Measurements from ENCODE around the gene MFAP5. TPM values are rescaled to one million over a fixed set of nuclear protein-coding genes. Genes with fewer than 3 reads are reported as not detected.
"Not testable (repeated sequence)": the region's sequence is repeated elsewhere in the genome, so short reads cannot be mapped to it uniquely, and the experiment has no call there.

Gene MFAP5
- total RNA-seq, 2 experiments from 2014 or later: not detected

DNA sequence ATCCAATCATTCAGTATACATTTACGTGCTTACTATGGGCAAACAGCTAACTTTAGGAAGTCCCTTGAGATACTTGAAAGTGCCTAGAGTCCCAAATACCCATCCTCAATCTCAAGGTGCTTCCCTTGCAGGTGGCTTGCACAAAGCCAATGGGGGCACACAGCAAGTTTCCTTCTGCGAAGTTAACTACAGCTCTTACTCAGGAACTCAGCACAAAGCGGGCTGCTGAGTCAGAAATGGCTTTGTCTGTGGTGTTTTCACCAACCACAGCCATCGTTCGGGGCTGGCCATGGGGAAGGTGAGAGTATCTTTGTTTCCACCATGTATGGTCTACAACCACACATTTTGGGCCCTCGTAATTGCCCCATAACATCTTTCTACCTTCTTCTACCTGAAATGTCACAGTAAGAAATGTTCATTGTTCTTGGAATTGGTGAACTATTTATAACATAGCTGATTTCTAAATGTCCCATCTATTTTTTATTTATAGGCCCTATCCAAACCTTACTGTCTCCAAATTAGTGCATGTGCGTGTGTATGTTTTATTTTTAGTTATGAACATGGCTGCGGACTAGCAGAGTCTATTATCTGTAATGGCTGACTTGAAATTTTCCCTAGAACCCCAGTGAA lies 13.9 kb downstream of the MFAP5 start:
- peak; percentile 86 for DNase-seq
- H3K4me1 Mint-ChIP-seq: peaks cover 42% of the 10 kb centered on the region
- peak overlapping the region; percentile 68 for H3K27ac Mint-ChIP-seq
- no peaks in the 10 kb centered on the region for H3K27me3 Mint-ChIP-seq
- H3K9me3 Mint-ChIP-seq: peaks cover 2% of the 10 kb centered on the region
- H3K4me3 Mint-ChIP-seq: no peak overlapping the region
- no peaks in the 10 kb centered on the region for H3K36me3 Mint-ChIP-seq

DNA sequence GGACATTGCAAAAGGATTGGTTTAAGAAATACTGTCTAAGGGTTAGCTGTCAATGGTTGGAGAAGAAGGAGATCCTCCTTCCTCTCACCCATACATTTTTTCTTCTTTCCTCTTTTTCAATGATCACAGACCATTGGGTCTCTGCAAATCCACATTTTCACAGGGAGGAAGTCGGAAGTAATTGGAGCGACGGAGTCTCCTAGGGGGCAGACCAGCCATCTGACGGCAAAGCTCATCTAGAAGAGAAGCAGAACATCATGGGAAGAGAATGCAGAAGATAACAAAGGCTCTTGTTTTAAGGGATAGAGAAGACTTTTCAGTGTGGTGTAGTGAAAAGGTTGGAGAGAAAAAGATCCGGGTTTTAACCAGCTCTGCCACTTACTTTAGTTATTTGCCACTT lies 14.7 kb downstream of the MFAP5 start:
- Mint-ChIP-seq H3K9me3 (peaks cover 5% of the 10 kb centered on the region), H3K4me3 (no peak overlapping the region), H3K27ac (no peak overlapping the region), H3K27me3 (no peaks in the 10 kb centered on the region), H3K4me1 (peaks cover 46% of the 10 kb centered on the region), H3K36me3 (no peaks in the 10 kb centered on the region)
- no peak for DNase-seq

DNA sequence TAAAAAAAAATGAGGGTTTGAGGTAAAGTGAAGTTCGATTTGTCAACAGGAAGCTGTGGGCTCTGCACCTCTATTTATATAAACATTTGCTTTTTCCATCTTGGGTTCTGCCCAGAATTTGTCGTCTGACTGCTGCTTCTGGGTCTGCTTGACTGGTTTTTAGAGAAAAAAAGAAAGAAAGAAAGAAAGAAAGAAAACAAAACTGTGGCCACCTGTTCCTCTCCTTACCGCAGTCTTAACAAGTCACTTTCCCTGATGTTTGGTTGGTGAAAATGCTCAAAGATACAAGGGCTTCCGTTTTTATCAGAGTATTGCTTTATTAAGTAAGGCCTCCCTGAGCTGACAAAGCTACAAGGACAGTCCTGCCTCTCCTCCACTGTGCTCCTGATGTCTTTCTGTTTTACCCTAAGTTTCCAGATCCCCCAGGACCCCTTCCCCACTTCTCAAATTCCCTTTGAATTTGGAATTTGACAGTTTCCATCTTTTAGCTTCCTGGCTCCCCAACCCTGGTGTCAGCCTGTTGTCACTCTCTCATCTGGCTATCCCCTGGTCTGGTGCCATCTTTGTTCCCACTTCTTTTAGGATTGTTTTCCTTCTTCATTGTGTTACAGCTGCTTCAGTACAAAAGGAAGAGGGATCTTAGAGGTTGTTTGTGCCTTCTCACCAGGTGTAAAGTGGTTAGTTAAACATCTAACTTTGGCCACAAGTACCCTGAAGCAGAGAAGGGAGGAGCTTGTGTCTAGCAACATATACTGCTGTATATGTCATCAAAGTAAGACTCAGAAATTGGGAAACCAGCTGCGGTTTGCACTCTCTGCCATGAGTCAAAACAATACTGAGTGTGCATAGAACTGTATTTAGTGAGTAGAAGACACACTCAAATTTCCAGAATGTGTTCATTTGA lies 18.0 kb downstream of the MFAP5 start:
- peak; percentile 59 for DNase-seq
- Mint-ChIP-seq H3K4me3 (peak overlapping the region; percentile 62), H3K4me1 (peaks cover 43% of the 10 kb centered on the region), H3K36me3 (no peaks in the 10 kb centered on the region), H3K27ac (peak overlapping the region; percentile 88), H3K9me3 (peaks cover 5% of the 10 kb centered on the region), H3K27me3 (no peaks in the 10 kb centered on the region)

DNA sequence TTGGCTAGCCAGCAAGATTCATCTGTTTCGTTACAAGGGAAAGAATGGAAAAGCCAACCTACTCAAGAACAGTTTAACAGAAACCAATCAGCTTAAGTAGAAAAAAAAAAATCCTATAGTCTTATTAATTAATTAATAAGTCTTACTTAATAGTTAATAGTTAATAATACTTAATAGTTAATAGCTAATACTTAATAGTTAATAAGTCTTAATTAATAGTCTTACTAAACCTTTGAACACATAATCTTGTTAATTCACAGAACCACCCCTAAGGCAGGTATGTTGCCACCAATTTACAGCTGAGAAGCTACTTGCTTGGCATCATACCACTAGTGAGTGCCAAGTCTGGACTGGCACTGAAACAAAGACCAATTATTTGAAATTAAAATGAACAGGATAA lies 19.9 kb downstream of the MFAP5 start:
- DNase-seq: no peak
- Mint-ChIP-seq H3K27ac (no peak overlapping the region), H3K4me3 (no peak overlapping the region), H3K9me3 (peaks cover 5% of the 10 kb centered on the region), H3K36me3 (no peaks in the 10 kb centered on the region), H3K4me1 (peaks cover 28% of the 10 kb centered on the region), H3K27me3 (no peaks in the 10 kb centered on the region)

DNA sequence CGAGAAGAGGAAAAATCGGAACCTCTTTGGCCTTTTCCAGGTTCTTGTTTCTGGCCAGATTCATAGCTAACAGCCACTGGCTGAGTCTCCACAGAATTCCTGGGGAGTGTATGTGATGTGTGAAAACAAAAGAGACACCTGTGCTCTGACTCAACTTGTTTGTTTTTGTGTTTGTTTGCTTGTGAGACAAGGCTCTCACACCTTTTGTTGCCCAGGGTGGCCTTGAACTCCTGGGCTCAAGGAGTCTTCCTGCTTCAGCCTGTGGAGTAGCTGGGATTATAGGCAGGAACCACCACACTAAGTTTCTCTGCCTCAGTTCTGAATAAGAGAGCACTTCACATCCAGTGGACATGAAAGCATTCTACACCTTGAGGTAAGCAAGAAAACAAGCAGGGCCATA lies 22.7 kb downstream of the MFAP5 start:
- no peak for DNase-seq
- H3K4me3 Mint-ChIP-seq: no peak overlapping the region
- H3K27ac Mint-ChIP-seq: no peak overlapping the region
- peaks cover 15% of the 10 kb centered on the region for H3K4me1 Mint-ChIP-seq
- no peaks in the 10 kb centered on the region for H3K36me3 Mint-ChIP-seq
- peaks cover 5% of the 10 kb centered on the region for H3K9me3 Mint-ChIP-seq
- H3K27me3 Mint-ChIP-seq: no peaks in the 10 kb centered on the region

DNA sequence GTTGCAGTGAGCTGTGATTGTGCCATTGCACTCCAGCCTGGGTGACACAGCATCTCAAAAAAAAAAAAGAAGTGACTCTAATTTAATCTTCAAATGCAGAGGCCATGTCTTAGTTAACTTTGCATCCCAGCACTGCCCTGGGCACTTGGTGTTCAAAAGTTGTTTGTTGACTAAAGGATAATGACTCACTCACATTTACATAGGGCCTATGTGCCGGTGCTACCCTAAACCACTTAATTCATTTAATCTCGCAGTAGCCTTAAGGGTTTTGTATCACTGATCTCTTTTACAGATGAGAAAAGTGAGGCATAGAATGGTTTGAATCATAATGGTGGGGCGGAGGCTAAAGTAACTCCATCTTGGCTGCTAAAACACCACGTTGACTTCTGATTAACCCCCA lies 23.7 kb downstream of the MFAP5 start:
- no peak for DNase-seq
- H3K4me1 Mint-ChIP-seq: peaks cover 7% of the 10 kb centered on the region
- no peak overlapping the region for H3K27ac Mint-ChIP-seq
- H3K36me3 Mint-ChIP-seq: no peaks in the 10 kb centered on the region
- peaks cover 5% of the 10 kb centered on the region for H3K9me3 Mint-ChIP-seq
- no peak overlapping the region for H3K4me3 Mint-ChIP-seq
- no peaks in the 10 kb centered on the region for H3K27me3 Mint-ChIP-seq

DNA sequence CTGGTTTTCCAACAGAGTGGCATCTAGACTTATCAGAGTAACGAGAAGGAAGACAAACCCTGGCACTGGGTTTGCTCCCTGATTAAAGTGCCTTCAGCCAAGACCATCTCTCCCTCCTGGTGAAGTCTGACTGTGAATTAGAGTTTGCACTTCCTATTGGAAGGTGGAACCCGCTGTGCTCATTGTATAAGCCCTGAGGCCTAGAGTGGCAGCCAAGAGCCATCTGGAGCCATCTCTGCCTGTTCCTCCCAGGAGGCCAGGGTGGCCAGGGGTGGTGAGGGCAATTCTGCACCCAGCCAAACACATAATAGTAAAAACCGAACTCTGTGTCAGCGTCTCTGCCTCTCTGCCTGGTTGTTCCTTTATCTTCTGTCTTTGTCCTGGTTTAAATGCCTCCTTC lies 25.0 kb downstream of the MFAP5 start:
- Mint-ChIP-seq H3K4me1 (no peaks in the 10 kb centered on the region), H3K4me3 (no peak overlapping the region), H3K27me3 (no peaks in the 10 kb centered on the region), H3K36me3 (no peaks in the 10 kb centered on the region), H3K27ac (no peak overlapping the region), H3K9me3 (no peaks in the 10 kb centered on the region)
- no peak for DNase-seq

DNA sequence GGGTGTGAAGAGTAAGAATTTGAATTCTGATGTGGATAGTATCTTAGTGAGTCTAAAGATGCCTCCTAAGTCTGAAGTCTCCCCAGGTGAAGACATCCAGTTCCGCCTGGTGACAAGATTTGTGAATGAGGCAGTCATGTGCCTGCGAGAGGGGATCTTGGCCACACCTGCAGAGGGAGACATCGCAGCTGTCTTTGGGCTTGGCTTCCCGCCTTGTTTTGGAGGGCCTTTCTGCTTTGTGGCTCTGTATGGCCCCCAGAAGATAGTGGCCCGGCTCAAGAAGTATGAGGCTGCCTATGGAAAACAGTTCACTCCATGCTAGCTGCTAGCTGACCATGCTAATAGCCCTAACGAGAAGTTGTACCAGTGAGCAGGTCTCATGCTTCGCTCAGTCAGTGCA lies 25.4 kb downstream of the MFAP5 start:
- Mint-ChIP-seq H3K4me1 (no peaks in the 10 kb centered on the region), H3K36me3 (no peaks in the 10 kb centered on the region), H3K9me3 (no peaks in the 10 kb centered on the region), H3K4me3 (no peak overlapping the region), H3K27me3 (no peaks in the 10 kb centered on the region), H3K27ac (no peak overlapping the region)
- no peak for DNase-seq

DNA sequence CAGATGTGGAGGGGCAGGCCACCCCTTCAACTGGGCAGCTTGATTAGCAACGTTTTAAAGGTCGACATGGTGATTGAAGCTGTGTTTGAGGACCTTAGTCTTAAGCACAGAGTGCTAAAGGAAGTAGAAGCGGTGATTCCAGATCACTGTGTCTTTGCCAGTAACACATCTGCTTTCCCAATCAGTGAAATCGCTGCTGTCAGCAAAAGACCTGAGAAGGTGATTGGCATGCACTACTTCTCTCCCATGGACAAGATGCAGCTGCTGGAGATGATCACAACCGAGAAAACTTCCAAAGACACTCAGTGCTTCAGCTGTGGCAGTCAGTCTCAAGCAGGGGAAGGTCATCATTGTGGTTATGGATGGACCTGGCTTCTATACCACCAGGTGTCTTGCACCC lies 26.0 kb downstream of the MFAP5 start:
- H3K9me3 Mint-ChIP-seq: no peaks in the 10 kb centered on the region
- no peak overlapping the region for H3K4me3 Mint-ChIP-seq
- no peak overlapping the region for H3K27ac Mint-ChIP-seq
- H3K36me3 Mint-ChIP-seq: no peaks in the 10 kb centered on the region
- H3K4me1 Mint-ChIP-seq: no peaks in the 10 kb centered on the region
- H3K27me3 Mint-ChIP-seq: no peaks in the 10 kb centered on the region
- DNase-seq: no peak

DNA sequence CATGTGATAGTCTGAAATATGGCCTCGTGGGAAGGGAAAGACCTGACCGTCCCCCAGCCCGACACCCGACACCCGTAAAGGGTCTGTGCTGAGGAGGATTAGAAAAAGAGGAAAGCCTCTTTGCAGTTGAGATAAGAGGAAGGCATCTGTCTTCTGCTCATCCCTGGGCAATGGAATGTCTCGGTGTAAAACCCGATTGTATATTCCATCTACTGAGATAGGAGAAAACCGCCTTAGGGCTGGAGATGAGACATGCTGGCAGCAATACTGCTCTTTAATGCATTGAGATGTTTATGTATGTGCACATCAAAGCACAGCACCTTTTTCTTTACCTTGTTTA lies 26.6 kb downstream of the MFAP5 start:
- H3K4me3 Mint-ChIP-seq, H3K4me1 Mint-ChIP-seq, DNase-seq, H3K27me3 Mint-ChIP-seq, H3K36me3 Mint-ChIP-seq, H3K27ac Mint-ChIP-seq, H3K9me3 Mint-ChIP-seq: not testable (repeated sequence)

DNA sequence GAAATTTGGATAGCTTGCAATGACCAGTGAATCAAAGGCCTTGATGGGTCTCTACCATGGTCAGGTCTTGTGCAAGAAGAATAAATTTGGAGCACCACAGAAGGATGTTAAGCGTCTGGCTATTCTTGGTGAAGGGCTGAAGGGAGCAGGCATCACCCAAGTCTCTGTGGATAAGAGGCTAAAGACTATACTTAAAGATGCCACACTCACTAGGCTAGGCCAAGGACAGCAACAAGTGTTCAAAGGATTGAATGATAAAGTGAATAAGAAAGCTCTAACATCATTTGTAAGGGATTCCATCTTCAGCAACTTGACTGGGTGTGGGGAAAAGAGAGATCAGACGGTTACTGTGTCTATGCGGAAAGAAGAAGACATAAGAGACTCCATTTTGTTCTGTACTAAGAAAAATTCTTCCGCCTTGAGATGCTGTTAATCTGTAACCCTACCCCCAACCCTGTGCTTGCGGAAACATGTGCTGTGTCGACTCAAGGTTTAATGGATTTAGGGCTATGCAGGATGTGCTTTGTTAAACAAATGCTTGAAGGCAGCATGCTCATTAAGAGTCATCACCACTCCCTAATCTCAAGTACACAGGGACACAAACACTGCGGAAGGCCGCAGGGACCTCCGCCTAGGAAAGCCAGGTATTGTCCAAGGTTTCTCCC lies 27.2 kb downstream of the MFAP5 start:
- not testable (repeated sequence) for H3K4me1 Mint-ChIP-seq, H3K36me3 Mint-ChIP-seq, DNase-seq, H3K4me3 Mint-ChIP-seq, H3K27ac Mint-ChIP-seq, H3K27me3 Mint-ChIP-seq, H3K9me3 Mint-ChIP-seq

DNA sequence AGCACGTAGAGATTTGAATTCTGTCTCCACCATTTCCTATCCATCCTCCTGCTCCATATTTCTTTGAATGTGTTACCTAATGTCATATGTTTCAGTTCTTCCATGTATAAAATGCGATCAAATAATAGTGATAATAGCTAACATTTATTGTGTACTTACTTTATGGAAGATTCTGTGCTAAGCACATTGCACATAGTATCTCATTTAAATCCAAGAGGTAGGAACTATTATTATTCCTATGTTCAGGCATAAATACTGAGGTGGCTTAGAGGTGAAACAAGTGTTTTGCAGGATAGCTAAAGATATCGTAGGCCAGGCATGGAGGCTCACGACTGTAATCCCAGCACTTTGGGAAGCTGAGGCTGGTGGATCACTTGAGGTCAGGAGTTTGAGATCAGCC lies 32.5 kb downstream of the MFAP5 start:
- no peak overlapping the region for H3K27ac Mint-ChIP-seq
- no peaks in the 10 kb centered on the region for H3K9me3 Mint-ChIP-seq
- H3K4me3 Mint-ChIP-seq: no peak overlapping the region
- H3K4me1 Mint-ChIP-seq: peaks cover 6% of the 10 kb centered on the region
- DNase-seq: no peak
- no peaks in the 10 kb centered on the region for H3K27me3 Mint-ChIP-seq
- H3K36me3 Mint-ChIP-seq: no peaks in the 10 kb centered on the region

DNA sequence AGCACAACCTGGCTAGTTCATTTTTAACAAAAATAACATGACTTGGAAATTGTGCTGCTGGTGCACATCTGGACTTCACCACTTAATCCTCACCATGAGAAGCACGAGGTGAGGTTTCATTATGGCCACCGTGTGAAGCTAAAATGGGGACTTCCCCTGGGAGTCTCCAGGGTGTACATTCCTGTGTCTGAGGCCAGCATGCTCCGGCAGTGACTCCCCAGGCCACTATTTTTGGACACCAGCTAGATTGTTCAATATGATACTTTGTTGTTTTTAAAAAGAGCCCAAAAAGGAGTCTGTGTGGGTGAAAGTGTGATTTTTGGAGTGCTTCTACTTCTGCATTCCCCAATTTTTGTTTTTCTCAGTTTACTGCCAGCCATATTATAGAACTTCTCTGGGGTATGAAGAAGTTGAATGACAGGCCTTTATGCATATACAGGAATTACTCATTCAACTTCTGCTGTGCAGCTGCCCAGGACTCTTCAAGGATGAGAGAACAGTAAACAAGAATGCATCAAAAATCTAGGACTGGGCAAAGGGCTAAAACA lies 33.1 kb downstream of the MFAP5 start:
- H3K27ac Mint-ChIP-seq: peak overlapping the region; percentile 35
- no peak for DNase-seq

DNA sequence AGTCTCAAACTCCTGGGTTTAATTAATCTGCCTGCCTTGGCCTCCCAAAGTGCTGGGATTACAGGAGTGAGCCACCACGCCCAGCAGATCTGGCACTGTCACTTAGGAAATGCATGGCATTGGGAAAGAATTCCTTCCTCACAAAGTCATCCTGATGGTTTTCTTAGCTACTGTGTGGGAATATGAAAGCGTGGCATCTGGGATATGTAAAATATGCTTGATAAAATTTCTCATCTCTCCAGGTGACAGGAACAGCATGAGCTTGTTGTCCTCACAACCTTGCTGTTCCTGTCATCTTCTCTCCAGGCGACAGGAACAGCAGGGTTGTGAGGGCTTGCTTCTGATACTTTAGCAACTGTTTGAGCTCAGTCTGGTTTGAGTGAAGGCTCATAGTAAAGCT lies 33.9 kb downstream of the MFAP5 start:
- Mint-ChIP-seq H3K36me3 (no peaks in the 10 kb centered on the region), H3K27ac (no peak overlapping the region), H3K4me3 (no peak overlapping the region), H3K27me3 (no peaks in the 10 kb centered on the region), H3K4me1 (peaks cover 6% of the 10 kb centered on the region), H3K9me3 (no peaks in the 10 kb centered on the region)
- no peak for DNase-seq

More for the DNA sequence above, 33.1 kb downstream of the MFAP5 start:
- H3K36me3 Mint-ChIP-seq: no peaks in the 10 kb centered on the region
- H3K27me3 Mint-ChIP-seq: no peaks in the 10 kb centered on the region
- no peaks in the 10 kb centered on the region for H3K9me3 Mint-ChIP-seq
- peaks cover 6% of the 10 kb centered on the region for H3K4me1 Mint-ChIP-seq
- H3K4me3 Mint-ChIP-seq: no peak overlapping the region

DNA sequence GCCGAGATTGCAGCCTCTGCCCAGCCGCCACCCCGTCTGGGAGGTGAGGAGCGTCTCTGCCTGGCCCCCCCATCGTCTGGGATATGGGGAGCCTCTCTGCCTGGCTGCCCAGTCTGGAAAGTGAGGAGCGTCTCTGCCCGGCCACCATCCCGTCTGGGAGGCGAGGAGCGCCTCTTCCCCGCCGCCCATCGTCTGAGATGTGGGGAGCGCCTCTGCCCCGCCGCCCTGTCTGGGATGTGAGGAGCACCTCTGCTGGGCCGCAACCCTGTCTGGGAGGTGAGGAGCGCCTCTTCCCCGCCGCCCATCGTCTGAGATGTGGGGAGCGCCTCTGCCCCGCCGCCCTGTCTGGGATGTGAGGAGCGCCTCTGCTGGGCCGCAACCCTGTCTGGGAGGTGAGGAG lies 37.9 kb downstream of the MFAP5 start:
- not testable (repeated sequence) for H3K9me3 Mint-ChIP-seq, H3K27ac Mint-ChIP-seq, H3K36me3 Mint-ChIP-seq, DNase-seq, H3K4me3 Mint-ChIP-seq, H3K27me3 Mint-ChIP-seq, H3K4me1 Mint-ChIP-seq
